HCT116 (cell line): Measurements from ENCODE around the gene NUFIP2. TPM values are rescaled to one million over a fixed set of nuclear protein-coding genes. Genes with fewer than 3 reads are reported as not detected.
"Not testable (repeated sequence)": the region's sequence is repeated elsewhere in the genome, so short reads cannot be mapped to it uniquely, and the experiment has no call there.

Source experiments
- ATAC-seq: fragments of 200-7000 bp; cut with Tn5 transposase; 2 replicates; pipeline ENCODE4 v1.9.1; 2020; ENCODE audit warnings: mild to moderate bottlenecking, moderate library complexity
- BruUV-seq: library from RNA; stranded (reverse); fragments of 400-500 nt; replicated peaks from 2 replicates; lab custom pipeline; 2021; lab: Mats Ljungman, UMichigan
- CTCF ChIA-PET: fragments of 300-600 bp; sonication (Branson Sonifier 250); formaldehyde crosslinking; loops from one replicate; lab custom pipeline; 2021; ENCODE audit warnings: antibody characterized with exemption; lab: Charles Lee
- POLR2A ChIA-PET: fragments of 300-600, 350-600 bp; sonication (Branson Sonifier 250); formaldehyde crosslinking; loops from one replicate; lab custom pipeline; 2021; ENCODE audit warnings: antibody characterized with exemption; lab: Charles Lee
- RAD21 ChIA-PET, 2 experiments: fragments of 300-600 bp; sonication (Branson Sonifier 250); formaldehyde crosslinking; loops; one replicate each; lab custom pipeline; 2023; ENCODE audit warnings: low total read pairs in 2 of 2; ENCODE audit not compliant: uncharacterized antibody in 2 of 2, unreplicated experiment in 2 of 2, low non-redundant PET in 1 of 2; lab: Charles Lee
- DNase-seq: peaks from one replicate; pipeline ENCODE4 v3.0.0-alpha.2; 2010; ENCODE audit warnings: low read depth, low spot score
- H2AFZ ChIP-seq: fragments of 200-600 bp; shearing (Covaris generic), sonication (generic); 2 replicates; pipeline ENCODE4 v1.6.1; 2017; ENCODE audit warnings: low read depth, mixed run types, mixed read lengths, antibody characterized with exemption, low read length; ENCODE audit not compliant: poor library complexity, severe bottlenecking
- H3K27ac ChIP-seq: 2 replicates; pipeline ENCODE4 v1.5.1; 2012; ENCODE audit warnings: low read depth, low read length
- H3K27me3 ChIP-seq: fragments of 200-600 bp; sonication (generic); 2 replicates; pipeline ENCODE4 v1.6.1; 2016; ENCODE audit warnings: mixed run types, low read length, mixed read lengths; ENCODE audit not compliant: insufficient read depth
- H3K36me3 ChIP-seq, 2 experiments: fragments of 200-500 bp in 1 of 2; fragments of 200-600 bp in 1 of 2; sonication (Bioruptor generic) in 1 of 2; sonication (generic) in 1 of 2; 2 replicates each; pipeline versions ENCODE4 v1.5.1 to v1.6.1; 2014 to 2016; ENCODE audit warnings: low read length in 2 of 2, inconsistent platforms in 1 of 2, mixed read lengths in 1 of 2, mixed run types in 1 of 2; ENCODE audit not compliant: insufficient read depth in 2 of 2, control insufficient read depth in 1 of 2
- H3K4me1 ChIP-seq, 2 experiments: fragments of 200-600 bp in 1 of 2; sonication (generic) in 1 of 2; 2 replicates each; pipeline versions ENCODE4 v1.5.1 to v1.6.1; 2012 to 2017; ENCODE audit warnings: low read length in 2 of 2, inconsistent platforms in 1 of 2, mild to moderate bottlenecking in 1 of 2, mixed read lengths in 1 of 2, mixed run types in 1 of 2, moderate library complexity in 1 of 2; ENCODE audit not compliant: insufficient read depth in 2 of 2, control insufficient read depth in 1 of 2
- H3K4me2 ChIP-seq: fragments of 200-600 bp; sonication (generic); 2 replicates; pipeline ENCODE4 v1.6.1; 2017; ENCODE audit warnings: mixed run types, low read length, mixed read lengths
- H3K4me3 ChIP-seq, 2 experiments: fragments of 200-600 bp in 1 of 2; sonication (generic) in 1 of 2; replicated peaks in 1 of 2; 2 replicates each; pipeline ENCODE4 v1.5.1; 2011 to 2016; ENCODE audit warnings: low read length in 2 of 2, control low read depth in 1 of 2, low read depth in 1 of 2, mild to moderate bottlenecking in 1 of 2, mixed read lengths in 1 of 2, mixed run types in 1 of 2
- H3K79me2 ChIP-seq: fragments of 200-600 bp; sonication (generic); 2 replicates; pipeline ENCODE4 v1.6.1; 2017; ENCODE audit warnings: mild to moderate bottlenecking, mixed run types, low read length, moderate library complexity, mixed read lengths; ENCODE audit not compliant: insufficient read depth
- H3K9ac ChIP-seq: fragments of 200-600 bp; sonication (generic); 2 replicates; pipeline ENCODE4 v1.6.1; 2016; ENCODE audit warnings: low read length, mixed read lengths
- H3K9me2 ChIP-seq: fragments of 200-600 bp; sonication (generic), shearing (Covaris generic); 2 replicates; pipeline ENCODE4 v1.6.1; 2017; ENCODE audit warnings: mixed run types, mild to moderate bottlenecking, moderate library complexity; ENCODE audit not compliant: insufficient read depth
- H3K9me3 ChIP-seq, 2 experiments: fragments of 200-500 bp in 1 of 2; fragments of 200-600 bp in 1 of 2; sonication (Bioruptor generic) in 1 of 2; sonication (generic) in 1 of 2; 2 replicates each; pipeline ENCODE4 v1.6.1; 2014 to 2017; ENCODE audit warnings: low read length in 2 of 2, mixed read lengths in 2 of 2, inconsistent platforms in 1 of 2, low read depth in 1 of 2, mild to moderate bottlenecking in 1 of 2, mixed run types in 1 of 2, moderate library complexity in 1 of 2; ENCODE audit not compliant: control insufficient read depth in 1 of 2, insufficient read depth in 1 of 2
- H4K20me1 ChIP-seq: fragments of 200-600 bp; sonication (generic), shearing (Covaris generic); 2 replicates; pipeline ENCODE4 v1.6.1; 2017; ENCODE audit warnings: mixed run types, mild to moderate bottlenecking, moderate library complexity; ENCODE audit not compliant: insufficient read depth
- CTCF ChIP-seq, 3 experiments: fragments of 200-600 bp in 1 of 3; sonication (generic) in 1 of 3; IDR thresholded peaks in 2 of 3; conservative IDR thresholded peaks in 1 of 3; 2 replicates each; pipeline ENCODE4 v1.5.1; 2012 to 2017; ENCODE audit warnings: low read depth in 2 of 3, low read length in 2 of 3, antibody characterized with exemption in 1 of 3, borderline replicate concordance in 1 of 3, control low read depth in 1 of 3, mild to moderate bottlenecking in 1 of 3, mixed read lengths in 1 of 3, mixed run types in 1 of 3, moderate library complexity in 1 of 3; ENCODE audit not compliant: insufficient read depth in 1 of 3
- RAD21 ChIP-seq: IDR thresholded peaks from 2 replicates; pipeline ENCODE4 v1.6.1; 2012; ENCODE audit warnings: low read depth, mild to moderate bottlenecking
- SP1 ChIP-seq: IDR thresholded peaks from 2 replicates; pipeline ENCODE4 v1.6.1; 2012; ENCODE audit warnings: low read depth
- ZFX ChIP-seq: fragments of 450-650 bp; IDR thresholded peaks from 2 replicates; pipeline ENCODE4 v1.6.1; 2017
- intact Hi-C: fragments of 100-400 bp; cut with micrococcal nuclease; formaldehyde crosslinking; loops from 2 replicates; pipeline ENCODE4 v1.10.0; 2022
- total RNA-seq: library from RNA; stranded (reverse); gene quantifications from one replicate; pipeline ENCODE4 v1.2.1, GENCODE V29; 2021; ENCODE audit not compliant: unreplicated experiment

Gene NUFIP2
- total RNA-seq, 1 experiment from 2014 or later, result 66.5 TPM

GRCh38 chr17:29221338-29221737, 72.6 kb downstream of the NUFIP2 start:
- H4K20me1 ChIP-seq, POLR2A ChIA-PET, H3K27ac ChIP-seq, DNase-seq, H2AFZ ChIP-seq, H3K27me3 ChIP-seq, H3K9me2 ChIP-seq, H3K36me3 ChIP-seq, H3K9me3 ChIP-seq, intact Hi-C loops, ATAC-seq, H3K4me1 ChIP-seq, H3K4me2 ChIP-seq, H3K4me3 ChIP-seq, BruUV-seq, H3K9ac ChIP-seq, RAD21 ChIA-PET: not testable (repeated sequence)
- CTCF ChIA-PET, result interaction anchor here (2.2 to 5.6 kb wide), 2 partner anchors 73 to 104 kb away, joined by 5 to 127 read pairs; no protein-coding TSS in a partner anchor
- H3K79me2 ChIP-seq, result peaks cover 16% of the 10 kb centered on the region; the same call in 1 of the 2 replicates

- CTCF ChIA-PET, result interaction anchor here (0.7 to 5.6 kb wide), 13 partner anchors 10 to 254 kb away, joined by 3 to 127 read pairs (median 6); partner anchors contain the start of gene MYO18A
- Histone ChIP-seq H3K27me3 (no peaks in the 10 kb centered on the region), H3K36me3 (no peaks in the 10 kb centered on the region), H2AFZ (no peak overlapping the region), H3K9ac (no peak overlapping the region), H3K27ac (0 out of 2 replicates have a peak overlapping the region, but pooled peaks have one; percentile 3), H3K4me1 (peaks cover 0 to 9% of the 10 kb centered on the region in 2 experiments; a peak in 1 of 4 replicates)
- intact Hi-C loops, result loop anchor here (1.0 kb wide), 1 partner anchor 68 kb away; no protein-coding TSS in a partner anchor
- TF ChIP-seq SP1, result no peak
- TF ChIP-seq RAD21, result peak; percentile 90
- TF ChIP-seq CTCF (IDR thresholded peaks at IDR 0.05 in 2 of 3, conservative IDR thresholded peaks at IDR 0.05 in 1 of 3; ENCODE audit: borderline replicate concordance in 1 of 3, insufficient read depth in 1 of 3, low read depth in 2 of 3, low read length in 2 of 3), result peak; percentile 93 to 98 (median 97)
- no peak for TF ChIP-seq ZFX
- TF ChIP-seq, all 23 proteins: peak for 2
- no TSS peak for BruUV-seq
- Histone ChIP-seq H4K20me1 (no peaks in the 10 kb centered on the region), H3K79me2 (peaks cover 16% of the 10 kb centered on the region; the same call in 1 of the 2 replicates), H3K9me2 (no peaks in the 10 kb centered on the region), H3K9me3 (no peaks in the 10 kb centered on the region), H3K4me3 (no peak overlapping the region), H3K4me2 (no peak overlapping the region)
- DNase-seq, result peak; percentile 63
- RAD21 ChIA-PET, result interaction anchor here (1.0 to 2.2 kb wide), 5 partner anchors 70 to 95 kb away, joined by 3 to 10 read pairs (median 4); no protein-coding TSS in a partner anchor
- ATAC-seq, result peak; percentile 98
- POLR2A ChIA-PET, result interaction anchor here (1.0 kb wide), 1 partner anchor 75 kb away, joined by 4 read pairs; the partner anchor contains the start of gene NUFIP2
These were observed 74.4 kb downstream of the NUFIP2 start for GRCh38 chr17:29219378-29220047.
